ENCODE measurements around the gene SLC24A4.

DNA sequence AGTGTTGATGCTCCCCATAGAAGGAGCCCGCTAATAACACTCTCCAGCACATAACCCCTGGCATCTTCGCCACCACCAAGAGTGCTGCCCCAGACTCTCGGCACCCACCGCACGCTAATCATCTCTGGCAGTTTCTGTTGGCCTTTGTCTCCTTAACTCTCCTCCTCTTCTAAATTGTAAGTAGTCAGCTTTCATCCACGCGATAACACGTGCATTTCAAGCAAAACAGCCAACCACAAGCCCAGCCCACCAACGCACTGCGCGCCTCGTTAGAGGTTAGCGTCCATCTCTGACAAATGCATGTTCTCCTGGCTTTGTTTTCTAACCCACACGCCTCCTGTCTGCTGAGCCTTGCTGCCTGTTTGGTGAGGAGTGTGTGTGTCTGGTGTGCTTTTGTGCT lies 129.5 kb downstream of the SLC24A4 start:
- no peak for TF ChIP-seq CTCF (IDR thresholded peaks at IDR 0.05)
- TF ChIP-seq POLR2A (IDR thresholded peaks at IDR 0.05) = no peak
- no peak for TF ChIP-seq EP300 (IDR thresholded peaks at IDR 0.05)
